Lung (tissue), 12 donors: Measurements from ENCODE around the gene NR6A1. TPM values are rescaled to one million over a fixed set of nuclear protein-coding genes. Genes with fewer than 3 reads are reported as not detected.

Experiments
- ATAC-seq: fragments of 200-7000 bp; cut with Tn5 transposase; one replicate; pipeline ENCODE4 v1.9.1; 2020; ENCODE audit warnings: moderate number of reproducible peaks; ENCODE audit not compliant: insufficient read depth, low FRiP score
- DNase-seq, 3 donors: peaks; one replicate each; pipeline ENCODE4 v3.0.0-alpha.2; 2013 to 2017
- H3K27ac ChIP-seq, 2 donors: one replicate each; pipeline ENCODE4 v1.5.1; 2013; ENCODE audit warnings: mild to moderate bottlenecking in 2 of 2, moderate library complexity in 2 of 2, control low read depth in 1 of 2, inconsistent platforms in 1 of 2, low read depth in 1 of 2, low read length in 1 of 2
- H3K27me3 ChIP-seq, 3 donors: one replicate each; pipeline ENCODE4 v1.5.1; 2013; ENCODE audit warnings: low read length in 2 of 3; ENCODE audit not compliant: control insufficient read depth in 3 of 3, insufficient read depth in 3 of 3
- H3K36me3 ChIP-seq, 4 donors: one replicate each; pipeline ENCODE4 v1.5.1; 2013; ENCODE audit warnings: low read length in 4 of 4, mild to moderate bottlenecking in 1 of 4, moderate library complexity in 1 of 4; ENCODE audit not compliant: control insufficient read depth in 4 of 4, insufficient read depth in 4 of 4
- H3K4me1 ChIP-seq, 5 donors: one replicate each; pipeline ENCODE4 v1.5.1; 2013; ENCODE audit warnings: low read length in 5 of 5, mild to moderate bottlenecking in 2 of 5, moderate library complexity in 1 of 5; ENCODE audit not compliant: control insufficient read depth in 5 of 5, insufficient read depth in 5 of 5
- H3K4me3 ChIP-seq: one replicate; pipeline ENCODE4 v1.5.1; 2013; ENCODE audit warnings: mild to moderate bottlenecking, control low read depth, moderate library complexity
- H3K9ac ChIP-seq, 2 donors: one replicate each; pipeline ENCODE4 v1.5.1; 2013; ENCODE audit warnings: low read length in 2 of 2, control low read depth in 1 of 2; ENCODE audit not compliant: insufficient read depth in 1 of 2
- H3K9me3 ChIP-seq, 4 donors: one replicate each; pipeline ENCODE4 v1.5.1; 2013; ENCODE audit warnings: low read length in 3 of 4, mild to moderate bottlenecking in 1 of 4, moderate library complexity in 1 of 4; ENCODE audit not compliant: control insufficient read depth in 4 of 4, insufficient read depth in 3 of 4
- CTCF ChIP-seq: IDR thresholded peaks from 2 replicates; pipeline ENCODE4 v1.5.1; 2012; ENCODE audit warnings: mild to moderate bottlenecking; ENCODE audit errors: control extremely low read depth, extremely low read depth
- WGBS, 2 donors: extraction: QIAGEN DNeasy Blood & Tissue Kit; methylation state at CpG; one replicate each; pipeline ENCODE4 v1.1.7; 2013; 5-methylcytosine and 5-hydroxymethylcytosine counted together
- polyA plus RNA-seq, 2 donors: library from polyadenylated mRNA; stranded (reverse); fragments of 200-250 nt; gene quantifications; one replicate each; pipeline ENCODE4 v1.2.1, GENCODE V29; 2013
- total RNA-seq, 2 donors: library from RNA; depleted of rRNA in 1 of 2; stranded (reverse); fragments of >200 nt in 1 of 2; gene quantifications; one replicate each; pipeline ENCODE4 v1.2.1, GENCODE V29; 2014 to 2021
- donor health status: control.
- donor health status: control.
- donor health status: Bipolar disorder and iron deficiency.
- donor health status: healthy.
- donor health status: DM: yes; HTN: yes; CAD: no.

Gene NR6A1
- total and polyA plus RNA-seq, 4 donors: 0.94 to 4.0 (median 2.4) TPM

- H3K9me3 ChIP-seq: no peaks in the 10 kb centered on the region
- H3K9ac ChIP-seq: no peak overlapping the region
- H3K27ac ChIP-seq: no peak overlapping the region
- DNase-seq: peak in 1 of 3 donors; percentile 30
- H3K4me1 ChIP-seq: peaks cover 0 to 6% (median 0%) of the 10 kb centered on the region in 5 donors
- TF ChIP-seq CTCF: no peak
- 68% methylated on average over 11 of the region's 11 CpGs for WGBS, 2 donors
- ATAC-seq: no peak
- no peak overlapping the region for H3K4me3 ChIP-seq
- H3K36me3 ChIP-seq: no peaks in the 10 kb centered on the region
- H3K27me3 ChIP-seq: no peaks in the 10 kb centered on the region
Measured at GRCh38 chr9:124621371-124622328, 149.5 kb downstream of the NR6A1 start.

- Histone ChIP-seq H3K4me1 (peaks cover 0 to 6% (median 0%) of the 10 kb centered on the region in 5 donors), H3K36me3 (no peaks in the 10 kb centered on the region), H3K9ac (no peak overlapping the region), H3K27ac (no peak overlapping the region), H3K27me3 (no peaks in the 10 kb centered on the region), H3K9me3 (no peaks in the 10 kb centered on the region), H3K4me3 (no peak overlapping the region)
- DNase-seq: no peak
- peak; percentile 59 for ATAC-seq
- TF ChIP-seq CTCF: no peak
- WGBS, 2 donors: 58 to 79% methylated on average over 3 of the region's 3 CpGs
Measured at GRCh38 chr9:124618476-124618875, 152.6 kb downstream of the NR6A1 start.

GRCh38 chr9:124617477-124618141, 153.5 kb downstream of the NR6A1 start:
- DNase-seq: peak; percentile 84 to 89 (median 89)
- peak; percentile 89 for TF ChIP-seq CTCF
- Histone ChIP-seq H3K9me3 (no peaks in the 10 kb centered on the region), H3K27me3 (no peaks in the 10 kb centered on the region), H3K4me3 (no peak overlapping the region), H3K36me3 (no peaks in the 10 kb centered on the region), H3K4me1 (peaks cover 0 to 2% (median 0%) of the 10 kb centered on the region in 5 donors), H3K9ac (peak overlapping the region in 1 of 2 donors; percentile 2), H3K27ac (peak overlapping the region in 1 of 2 donors; percentile 47)
- ATAC-seq: peak; percentile 82
- 29 to 34% methylated on average over 3 of the region's 3 CpGs for WGBS, 2 donors
